Adrenal gland (tissue), 5 donors: ENCODE data around the gene TIMM29.

Experiments
- POLR2A ChIP-seq, 2 donors: fragments of 450-650 bp; IDR thresholded peaks; one replicate each; pipeline ENCODE4 v1.6.1; 2017; ENCODE audit warnings: antibody characterized with exemption in 2 of 2, mild to moderate bottlenecking in 2 of 2, moderate library complexity in 1 of 2
- TF ChIP-seq, protein P1 (sequence below), 6 experiments: fragments of 450-650 bp in 4 of 6; fragments of 200-600 bp in 2 of 6; sonication (generic) in 1 of 6; IDR thresholded peaks; 1 replicate in 5 of 6; 2 replicates in 1 of 6; pipeline versions ENCODE4 v1.5.1 to v1.8.0; 2016 to 2021; ENCODE audit warnings: antibody characterized with exemption in 6 of 6, mild to moderate bottlenecking in 2 of 6, moderate library complexity in 1 of 6
- donor health status: DM: no; HTN: no; CAD: no.

DNA sequence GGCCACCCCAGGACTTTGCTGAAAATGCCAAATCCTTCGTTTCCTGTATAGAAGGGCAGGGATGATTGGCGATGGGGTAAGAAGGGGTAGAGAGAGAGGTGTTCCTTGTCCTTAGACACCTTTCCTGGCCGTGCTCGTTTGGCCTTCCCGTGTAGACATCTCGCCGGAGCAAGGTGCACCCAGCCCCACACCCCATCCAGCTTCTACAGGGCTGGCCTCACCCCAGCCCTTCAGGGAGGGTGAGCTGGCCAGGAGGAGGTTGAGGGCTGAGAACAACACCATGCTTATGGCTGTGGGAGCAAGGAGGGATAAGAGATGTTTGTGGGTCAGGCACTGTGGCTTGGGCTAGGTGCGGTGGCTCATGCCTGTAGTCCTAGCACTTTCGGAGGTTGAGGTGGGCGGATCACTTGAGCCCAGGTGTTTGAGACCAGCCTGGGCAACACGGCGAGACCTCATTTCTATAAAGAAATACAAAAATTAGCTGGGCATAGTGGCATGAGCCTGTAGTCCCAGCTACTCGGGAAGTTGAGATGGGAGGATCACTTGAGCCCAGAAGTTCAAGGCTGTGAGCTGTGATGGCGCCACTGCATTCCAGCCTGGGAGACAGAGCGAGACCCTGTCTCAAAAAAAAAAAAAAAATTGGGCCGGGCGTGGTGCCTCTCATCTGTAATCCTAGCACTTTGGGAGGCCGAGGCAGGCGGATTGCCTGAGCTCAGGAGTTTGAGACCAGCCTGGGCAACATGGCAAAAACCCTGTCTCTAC lies 47.7 kb downstream of the TIMM29 start:
- TF ChIP-seq, protein P1, sequence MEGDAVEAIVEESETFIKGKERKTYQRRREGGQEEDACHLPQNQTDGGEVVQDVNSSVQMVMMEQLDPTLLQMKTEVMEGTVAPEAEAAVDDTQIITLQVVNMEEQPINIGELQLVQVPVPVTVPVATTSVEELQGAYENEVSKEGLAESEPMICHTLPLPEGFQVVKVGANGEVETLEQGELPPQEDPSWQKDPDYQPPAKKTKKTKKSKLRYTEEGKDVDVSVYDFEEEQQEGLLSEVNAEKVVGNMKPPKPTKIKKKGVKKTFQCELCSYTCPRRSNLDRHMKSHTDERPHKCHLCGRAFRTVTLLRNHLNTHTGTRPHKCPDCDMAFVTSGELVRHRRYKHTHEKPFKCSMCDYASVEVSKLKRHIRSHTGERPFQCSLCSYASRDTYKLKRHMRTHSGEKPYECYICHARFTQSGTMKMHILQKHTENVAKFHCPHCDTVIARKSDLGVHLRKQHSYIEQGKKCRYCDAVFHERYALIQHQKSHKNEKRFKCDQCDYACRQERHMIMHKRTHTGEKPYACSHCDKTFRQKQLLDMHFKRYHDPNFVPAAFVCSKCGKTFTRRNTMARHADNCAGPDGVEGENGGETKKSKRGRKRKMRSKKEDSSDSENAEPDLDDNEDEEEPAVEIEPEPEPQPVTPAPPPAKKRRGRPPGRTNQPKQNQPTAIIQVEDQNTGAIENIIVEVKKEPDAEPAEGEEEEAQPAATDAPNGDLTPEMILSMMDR (IDR thresholded peaks at IDR 0.05) = no peak
- TF ChIP-seq POLR2A (IDR thresholded peaks at IDR 0.05) = no peak
